ENCODE data around the gene MYRIP.

DNA sequence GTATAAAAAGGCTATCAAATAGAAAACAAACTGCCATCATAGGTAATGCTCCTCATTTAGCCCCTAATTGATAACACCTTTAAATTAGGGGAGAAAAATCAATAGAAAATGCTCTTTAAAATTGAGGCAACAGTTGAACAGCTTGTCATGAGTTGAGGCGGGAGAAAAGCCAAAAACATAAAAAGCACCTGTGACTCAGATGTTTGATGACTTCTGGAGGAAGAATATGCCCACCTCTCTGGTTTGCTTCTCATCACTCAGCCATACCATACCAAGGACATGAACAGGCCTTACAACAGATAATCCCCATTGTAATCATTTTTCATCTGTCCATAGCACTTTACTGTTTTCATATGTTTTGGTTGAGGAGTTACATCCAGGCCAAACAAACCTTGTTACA lies 246.0 kb downstream of the MYRIP start:
- TF ChIP-seq, protein P1, sequence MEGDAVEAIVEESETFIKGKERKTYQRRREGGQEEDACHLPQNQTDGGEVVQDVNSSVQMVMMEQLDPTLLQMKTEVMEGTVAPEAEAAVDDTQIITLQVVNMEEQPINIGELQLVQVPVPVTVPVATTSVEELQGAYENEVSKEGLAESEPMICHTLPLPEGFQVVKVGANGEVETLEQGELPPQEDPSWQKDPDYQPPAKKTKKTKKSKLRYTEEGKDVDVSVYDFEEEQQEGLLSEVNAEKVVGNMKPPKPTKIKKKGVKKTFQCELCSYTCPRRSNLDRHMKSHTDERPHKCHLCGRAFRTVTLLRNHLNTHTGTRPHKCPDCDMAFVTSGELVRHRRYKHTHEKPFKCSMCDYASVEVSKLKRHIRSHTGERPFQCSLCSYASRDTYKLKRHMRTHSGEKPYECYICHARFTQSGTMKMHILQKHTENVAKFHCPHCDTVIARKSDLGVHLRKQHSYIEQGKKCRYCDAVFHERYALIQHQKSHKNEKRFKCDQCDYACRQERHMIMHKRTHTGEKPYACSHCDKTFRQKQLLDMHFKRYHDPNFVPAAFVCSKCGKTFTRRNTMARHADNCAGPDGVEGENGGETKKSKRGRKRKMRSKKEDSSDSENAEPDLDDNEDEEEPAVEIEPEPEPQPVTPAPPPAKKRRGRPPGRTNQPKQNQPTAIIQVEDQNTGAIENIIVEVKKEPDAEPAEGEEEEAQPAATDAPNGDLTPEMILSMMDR (conservative IDR thresholded peaks at IDR 0.05), result no peak
- no peak for TF ChIP-seq ZFX (IDR thresholded peaks at IDR 0.05)

Data from C4-2B (cell line).